ENCODE data around the gene TAF11L6.
"Not testable (repeated sequence)": the region's sequence is repeated elsewhere in the genome, so short reads cannot be mapped to it uniquely, and the experiment has no call there.

- TF ChIP-seq EZH2 (IDR thresholded peaks at IDR 0.05; ENCODE audit: borderline replicate concordance, low read depth, low read length, severe bottlenecking); CTCF (IDR thresholded peaks at IDR 0.05; ENCODE audit: extremely low read depth in 1 of 2, insufficient read depth in 1 of 2, low read depth in 1 of 2, low read length in 2 of 2); POLR2A (IDR thresholded peaks at IDR 0.05; ENCODE audit: low read depth, low read length); JUN (IDR thresholded peaks at IDR 0.05; ENCODE audit: borderline replicate concordance, insufficient read depth, insufficient read length, low read depth); POLR2AphosphoS5 (IDR thresholded peaks at IDR 0.05; ENCODE audit: insufficient read depth, low read depth, low read length); GATA2 (IDR thresholded peaks at IDR 0.05; ENCODE audit: insufficient read depth, insufficient read length, low read depth, low read length): not testable (repeated sequence)
- TF ChIP-seq, protein P1, sequence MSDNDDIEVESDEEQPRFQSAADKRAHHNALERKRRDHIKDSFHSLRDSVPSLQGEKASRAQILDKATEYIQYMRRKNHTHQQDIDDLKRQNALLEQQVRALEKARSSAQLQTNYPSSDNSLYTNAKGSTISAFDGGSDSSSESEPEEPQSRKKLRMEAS (IDR thresholded peaks at IDR 0.05; ENCODE audit: insufficient read depth, insufficient read length), result not testable (repeated sequence)
Observed at GRCh38 chr5:17524935-17525334, 3.5 kb upstream of the TAF11L6 start, which contains the start of gene TAF11L5.
